Activated CD4-positive, CD25-positive, alpha-beta regulatory T cell treated with anti-CD3 and anti-CD28 coated beads, Interleukin-2, amount 50 U/mL, for 16 hours (primary cell): ENCODE results near the gene ZNF304.

ENCODE experiments used
- DNase-seq: peaks from one replicate; pipeline ENCODE4 v3.0.0-alpha.2; 2020; ENCODE audit warnings: low read depth, low spot score

ZNF304 gene

GRCh38 chr19:57350877-57351805, at the start of gene ZNF304:
TSS of gene ZNF304 (plus strand) at chr19:57351271. CDS start at chr19:57351665, 394 bp downstream.
- peak; percentile 63 for DNase-seq

GRCh38 chr19:57302020-57302465, 49.0 kb upstream of the ZNF304 start:
- DNase-seq = no peak

DNA sequence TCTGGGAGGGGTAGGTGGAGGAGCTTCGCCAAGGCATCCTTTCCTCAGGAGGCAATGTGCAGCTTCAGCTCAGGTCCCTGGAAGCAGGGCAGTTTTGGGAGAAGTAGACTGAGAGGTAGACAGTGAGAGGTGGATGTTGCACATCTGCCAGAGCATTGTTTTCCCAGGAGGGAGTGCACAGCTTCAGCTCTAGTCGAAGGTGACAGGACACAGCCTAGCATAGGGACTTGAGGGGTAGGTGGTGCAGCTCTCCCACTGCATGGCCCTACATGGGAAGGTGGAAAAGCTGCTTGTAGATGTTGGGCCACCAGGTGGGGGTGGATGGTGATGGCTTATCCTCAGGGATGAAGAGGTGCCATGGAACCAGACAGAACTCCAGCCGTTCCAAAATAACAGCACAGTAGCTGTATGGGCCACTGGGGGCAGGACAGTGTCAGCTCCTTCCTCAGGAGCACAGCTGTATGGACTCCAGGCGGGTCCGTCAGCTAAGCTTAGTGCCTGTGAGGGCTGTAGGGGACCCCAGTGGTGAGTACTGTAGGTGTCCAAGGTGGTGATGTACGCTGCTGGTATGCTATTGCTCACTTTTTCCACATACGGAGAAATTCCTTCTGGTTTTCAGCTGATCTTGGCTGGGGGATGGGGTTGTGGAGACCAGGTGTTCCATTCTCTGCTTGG, 48.2 kb upstream of the ZNF304 start:
- no peak for DNase-seq

- DNase-seq = no peak
These were observed 46.0 kb upstream of the ZNF304 start for GRCh38 chr19:57305056-57305455.

DNA sequence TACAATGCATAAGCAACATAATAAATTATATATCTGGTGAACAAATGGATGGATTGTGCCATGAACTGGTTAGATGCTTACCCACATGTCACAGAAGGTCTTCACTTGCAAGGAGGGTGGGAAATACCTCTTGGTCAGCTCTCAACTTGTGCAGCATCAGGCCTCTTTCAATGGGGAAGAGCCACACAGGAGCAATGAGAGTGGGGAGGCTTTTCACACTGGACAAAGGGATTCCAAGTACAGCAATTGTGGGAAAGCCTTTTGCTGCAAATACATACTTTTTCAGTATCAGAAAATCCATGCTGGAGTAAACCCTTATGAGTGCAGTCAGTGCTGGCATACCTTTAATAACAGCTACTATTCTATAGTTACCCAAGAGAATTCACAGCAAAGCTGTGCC, 42.6 kb upstream of the ZNF304 start:
- DNase-seq = no peak

DNA sequence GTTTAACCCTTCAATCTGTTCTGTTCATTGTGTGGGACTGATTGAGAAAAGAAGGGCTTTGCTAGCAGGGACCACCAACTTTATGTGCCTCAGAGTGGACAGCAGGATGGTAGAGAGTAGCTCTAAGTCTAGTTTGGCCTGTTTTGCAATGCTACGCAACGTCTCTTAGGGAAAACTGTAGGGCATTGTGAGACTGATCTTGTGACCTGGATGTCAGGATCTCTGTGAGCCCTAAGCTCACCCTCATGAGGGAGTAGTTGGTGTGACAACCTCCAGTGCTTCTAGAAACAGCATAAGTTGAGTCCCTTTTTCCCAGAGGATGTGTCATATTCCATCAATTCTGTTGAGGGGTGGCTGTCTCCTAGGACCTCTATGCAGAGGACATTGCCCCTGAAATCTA, 40.3 kb upstream of the ZNF304 start:
- no peak for DNase-seq

GRCh38 chr19:57314146-57314545, 36.9 kb upstream of the ZNF304 start:
- no peak for DNase-seq

- DNase-seq = no peak
These were observed 33.6 kb upstream of the ZNF304 start for GRCh38 chr19:57317503-57317902.

GRCh38 chr19:57319869-57320179, 31.2 kb upstream of the ZNF304 start:
- DNase-seq = no peak

- DNase-seq = peak; percentile 78
These were observed 30.6 kb upstream of the ZNF304 start, which contains the start of gene ZNF543 for GRCh38 chr19:57320180-57321084. TSS of gene ZNF543 (plus strand) at chr19:57320472. CDS start at chr19:57320854, 382 bp downstream.

- no peak for DNase-seq
These were observed 30.0 kb upstream of the ZNF304 start for GRCh38 chr19:57321116-57321515.

- DNase-seq = no peak
These were observed 29.3 kb upstream of the ZNF304 start for GRCh38 chr19:57321751-57322150.

DNA sequence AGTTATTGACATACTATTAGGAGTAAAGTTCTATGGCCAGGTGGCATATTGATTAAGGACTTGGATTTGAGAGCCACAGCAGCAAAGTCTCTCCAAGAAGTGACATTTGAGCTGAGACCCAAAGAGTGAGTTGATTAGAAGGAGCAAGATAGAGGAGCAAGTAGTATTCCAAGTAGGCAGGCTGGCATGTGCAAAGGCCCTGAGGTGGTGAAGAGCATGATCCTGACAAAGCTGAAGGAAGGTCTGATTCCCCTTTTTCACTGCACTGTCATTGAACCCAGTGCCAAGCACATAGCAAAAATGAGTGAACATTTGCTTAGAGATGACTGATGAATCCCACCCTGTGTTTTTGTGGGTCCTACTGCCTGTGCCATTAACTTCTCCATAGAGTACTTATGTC, 26.1 kb upstream of the ZNF304 start:
- DNase-seq = no peak

DNA sequence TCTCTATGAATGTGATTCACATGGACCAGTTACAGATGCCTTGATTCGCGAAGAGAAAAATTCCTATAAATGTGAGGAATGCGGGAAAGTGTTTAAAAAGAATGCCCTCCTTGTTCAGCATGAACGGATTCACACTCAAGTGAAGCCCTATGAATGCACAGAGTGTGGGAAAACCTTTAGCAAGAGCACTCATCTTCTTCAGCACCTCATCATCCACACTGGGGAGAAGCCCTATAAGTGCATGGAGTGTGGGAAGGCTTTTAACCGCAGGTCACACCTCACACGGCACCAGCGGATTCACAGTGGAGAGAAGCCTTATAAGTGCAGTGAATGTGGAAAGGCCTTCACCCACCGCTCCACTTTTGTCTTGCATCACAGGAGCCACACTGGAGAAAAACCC, 23.1 kb upstream of the ZNF304 start:
- no peak for DNase-seq

- no peak for DNase-seq
These were observed 16.9 kb upstream of the ZNF304 start for GRCh38 chr19:57334191-57334590.

DNA sequence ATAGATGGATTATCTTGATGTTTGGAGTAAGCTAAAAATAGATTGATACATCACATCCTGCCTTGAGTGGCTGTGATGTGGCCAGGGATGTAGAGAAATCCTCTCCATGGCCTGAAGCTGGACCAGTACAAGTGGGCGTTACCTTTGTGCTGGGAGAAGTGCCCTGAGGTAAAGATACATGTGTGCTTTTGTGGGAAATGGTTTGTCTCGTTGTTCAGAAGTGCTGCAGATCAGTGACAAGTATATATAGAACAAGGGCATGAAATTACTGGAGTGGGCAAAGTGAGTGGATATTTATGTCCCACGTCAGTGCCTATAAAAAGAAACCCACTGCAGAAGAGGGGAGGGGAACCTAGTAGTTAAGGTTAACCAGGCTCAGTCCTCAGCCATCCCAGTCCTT, 12.2 kb upstream of the ZNF304 start:
- no peak for DNase-seq

GRCh38 chr19:57342582-57342981, 8.5 kb upstream of the ZNF304 start:
- DNase-seq = no peak

DNA sequence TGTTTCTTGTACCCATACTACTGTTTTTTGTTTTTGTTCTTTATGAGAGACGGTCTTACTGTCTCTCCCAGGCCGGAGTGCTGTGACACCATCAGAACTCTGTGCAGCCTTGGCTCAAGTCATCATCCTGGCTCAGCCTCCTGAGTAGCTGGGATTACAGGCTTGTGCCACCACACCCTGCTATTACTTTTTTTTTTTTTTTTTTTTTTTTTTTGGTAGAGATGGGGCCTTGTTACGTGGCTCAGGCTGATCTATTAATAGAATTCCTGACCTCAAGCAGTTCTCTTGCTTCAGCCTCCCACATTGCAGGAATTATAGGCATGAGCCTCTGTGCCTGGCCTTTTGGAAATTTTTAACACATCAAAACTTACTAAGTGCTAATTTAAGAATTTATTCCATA, 2.9 kb upstream of the ZNF304 start:
- no peak for DNase-seq

GRCh38 chr19:57351867-57352266, 796 bp downstream of the ZNF304 start:
- DNase-seq = no peak

- DNase-seq = no peak
These were observed 4.8 kb downstream of the ZNF304 start for GRCh38 chr19:57355916-57356315.

GRCh38 chr19:57357406-57357805, 6.3 kb downstream of the ZNF304 start:
- no peak for DNase-seq

- DNase-seq = no peak
These were observed 8.2 kb downstream of the ZNF304 start for GRCh38 chr19:57359300-57359699.
